ENCODE results near the gene TXNDC8.

- TF ChIP-seq, protein P1, sequence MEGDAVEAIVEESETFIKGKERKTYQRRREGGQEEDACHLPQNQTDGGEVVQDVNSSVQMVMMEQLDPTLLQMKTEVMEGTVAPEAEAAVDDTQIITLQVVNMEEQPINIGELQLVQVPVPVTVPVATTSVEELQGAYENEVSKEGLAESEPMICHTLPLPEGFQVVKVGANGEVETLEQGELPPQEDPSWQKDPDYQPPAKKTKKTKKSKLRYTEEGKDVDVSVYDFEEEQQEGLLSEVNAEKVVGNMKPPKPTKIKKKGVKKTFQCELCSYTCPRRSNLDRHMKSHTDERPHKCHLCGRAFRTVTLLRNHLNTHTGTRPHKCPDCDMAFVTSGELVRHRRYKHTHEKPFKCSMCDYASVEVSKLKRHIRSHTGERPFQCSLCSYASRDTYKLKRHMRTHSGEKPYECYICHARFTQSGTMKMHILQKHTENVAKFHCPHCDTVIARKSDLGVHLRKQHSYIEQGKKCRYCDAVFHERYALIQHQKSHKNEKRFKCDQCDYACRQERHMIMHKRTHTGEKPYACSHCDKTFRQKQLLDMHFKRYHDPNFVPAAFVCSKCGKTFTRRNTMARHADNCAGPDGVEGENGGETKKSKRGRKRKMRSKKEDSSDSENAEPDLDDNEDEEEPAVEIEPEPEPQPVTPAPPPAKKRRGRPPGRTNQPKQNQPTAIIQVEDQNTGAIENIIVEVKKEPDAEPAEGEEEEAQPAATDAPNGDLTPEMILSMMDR (IDR thresholded peaks at IDR 0.05; ENCODE audit: insufficient read depth, low read depth, low read length), result no peak
- TF ChIP-seq EZH2 (IDR thresholded peaks at IDR 0.05; ENCODE audit: insufficient read depth, low read length), result no peak
These were observed 34.5 kb downstream of the TXNDC8 start for GRCh38 chr9:110303133-110303532.
